Activated T-helper 9 cell treated with anti-CD3 and anti-CD28 coated beads, Interleukin-2, amount 50 U/mL, for 16 hours (primary cell): Measurements from ENCODE around the gene CRYBA1.
"Not testable (repeated sequence)": the region's sequence is repeated elsewhere in the genome, so short reads cannot be mapped to it uniquely, and the experiment has no call there.

Experiments used
- DNase-seq: peaks from one replicate; pipeline ENCODE4 v3.0.0-alpha.2; 2020; ENCODE audit warnings: low read depth

CRYBA1 gene

GRCh38 chr17:29238133-29238850 is 8.4 kb upstream of the CRYBA1 start:
- no peak for DNase-seq

GRCh38 chr17:29240477-29240876 is 6.2 kb upstream of the CRYBA1 start:
- DNase-seq = no peak

- DNase-seq = no peak
These were observed 5.4 kb upstream of the CRYBA1 start for GRCh38 chr17:29240968-29241963.

- no peak for DNase-seq
These were observed 4.6 kb upstream of the CRYBA1 start for GRCh38 chr17:29242051-29242450.

- DNase-seq = no peak
These were observed 3.9 kb upstream of the CRYBA1 start for GRCh38 chr17:29242790-29243189.

GRCh38 chr17:29243792-29244191 is 2.9 kb upstream of the CRYBA1 start:
- no peak for DNase-seq

GRCh38 chr17:29245401-29245800 is 1.3 kb upstream of the CRYBA1 start:
- DNase-seq = no peak

GRCh38 chr17:29247219-29247618 is 560 bp downstream of the CRYBA1 start:
- no peak for DNase-seq

GRCh38 chr17:29248845-29249244 is 2.2 kb downstream of the CRYBA1 start:
- no peak for DNase-seq

- DNase-seq = no peak
These were observed 4.0 kb downstream of the CRYBA1 start for GRCh38 chr17:29250666-29251065.

- no peak for DNase-seq
These were observed 4.5 kb downstream of the CRYBA1 start for GRCh38 chr17:29251184-29251583.

- DNase-seq = no peak
These were observed 5.6 kb downstream of the CRYBA1 start for GRCh38 chr17:29252101-29252791.

GRCh38 chr17:29253037-29253436 is 6.4 kb downstream of the CRYBA1 start:
- DNase-seq = no peak

- DNase-seq = no peak
These were observed 9.4 kb downstream of the CRYBA1 start for GRCh38 chr17:29255926-29256522.

GRCh38 chr17:29256735-29257466 is 10.2 kb downstream of the CRYBA1 start:
- no peak for DNase-seq

GRCh38 chr17:29257756-29258155 is 11.1 kb downstream of the CRYBA1 start:
- no peak for DNase-seq

- DNase-seq = no peak
These were observed 17.3 kb downstream of the CRYBA1 start for GRCh38 chr17:29263916-29264315.

- not testable (repeated sequence) for DNase-seq
These were observed 25.3 kb downstream of the CRYBA1 start for GRCh38 chr17:29271980-29272379.

GRCh38 chr17:29273924-29274323 is 27.3 kb downstream of the CRYBA1 start:
- DNase-seq = no peak

- no peak for DNase-seq
These were observed 32.0 kb downstream of the CRYBA1 start for GRCh38 chr17:29278692-29279091.

GRCh38 chr17:29279397-29280070 is 32.9 kb downstream of the CRYBA1 start:
- DNase-seq = no peak
